Measurements from ENCODE around the gene AGPAT3.

AGPAT3 gene

DNA sequence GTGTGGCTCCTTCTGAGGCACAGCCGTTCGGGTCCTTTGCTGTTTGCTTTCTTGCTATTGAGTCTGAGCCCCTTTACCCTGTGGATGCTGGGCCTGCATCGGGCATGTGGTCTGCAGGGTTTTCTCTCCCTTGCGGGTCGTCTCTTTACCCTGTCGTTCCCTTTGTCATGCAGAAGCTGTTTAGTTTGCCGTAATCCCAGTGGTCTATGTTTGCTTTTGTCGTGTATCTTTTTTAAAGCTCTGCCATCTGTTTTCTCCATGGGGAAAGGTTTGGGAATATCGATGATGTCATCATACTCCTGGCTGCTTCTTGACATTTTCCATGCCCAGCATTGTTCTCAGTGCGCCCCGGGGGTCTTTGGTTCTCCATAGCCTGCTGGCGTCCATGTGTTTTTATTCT is 68.2 kb downstream of the AGPAT3 start:
- Histone ChIP-seq H2AFZ (ENCODE audit: low read length) (no peak overlapping the region), H3K36me3 (replicated peaks in 1 of 2; ENCODE audit: control insufficient read depth in 2 of 2, insufficient read depth in 2 of 2, low read length in 2 of 2) (peaks cover 0 to 5% of the 10 kb centered on the region in 2 donors), H3K79me1 (ENCODE audit: low read depth, low read length) (peaks cover 5% of the 10 kb centered on the region), H3K23ac (ENCODE audit: low read depth, low read length, poor library complexity) (no peak overlapping the region), H3K4ac (ENCODE audit: low read length) (no peak overlapping the region), H3K18ac (ENCODE audit: low read length) (no peak overlapping the region), H3K14ac (ENCODE audit: low read length) (no peak overlapping the region), H3K27ac (replicated peaks; ENCODE audit: low read length) (no peak overlapping the region), H2AK5ac (ENCODE audit: low read depth, low read length) (no peak overlapping the region), H2BK5ac (ENCODE audit: low read length) (no peak overlapping the region), H2BK120ac (ENCODE audit: low read depth, low read length) (no peak overlapping the region), H3K4me2 (ENCODE audit: insufficient read depth, low read length, poor library complexity, severe bottlenecking) (no peak overlapping the region), H3K9ac (ENCODE audit: low read depth, low read length, poor library complexity) (no peak overlapping the region), H3K4me3 (ENCODE audit: low read length in 2 of 2) (no peak overlapping the region), H2BK15ac (ENCODE audit: low read length) (no peak overlapping the region), H3K4me1 (ENCODE audit: control insufficient read depth in 2 of 2, insufficient read depth in 1 of 2, low read depth in 1 of 2, low read length in 2 of 2) (peaks cover 2 to 5% of the 10 kb centered on the region in 2 donors), H4K8ac (ENCODE audit: low read depth, low read length) (no peak overlapping the region), H3K27me3 (ENCODE audit: control insufficient read depth in 3 of 3, insufficient read depth in 3 of 3, low read depth in 1 of 3, low read length in 3 of 3) (no peaks in the 10 kb centered on the region), H4K91ac (ENCODE audit: low read depth, low read length, poor library complexity) (no peak overlapping the region), H3K9me3 (replicated peaks in 1 of 2; ENCODE audit: control insufficient read depth in 2 of 2, insufficient read depth in 1 of 2, low read depth in 1 of 2, low read length in 2 of 2) (peaks cover 0 to 1% of the 10 kb centered on the region in 2 donors), H2BK12ac (ENCODE audit: low read length) (no peak overlapping the region)
- no peak for DNase-seq (ENCODE audit: low spot score)
- WGBS, 2 donors (ENCODE audit: extremely low coverage in 2 of 2, insufficient read length in 2 of 2, insufficient replicate concordance in 1 of 2) = no CpG with 5 or more reads among the region's 12 CpGs

DNA sequence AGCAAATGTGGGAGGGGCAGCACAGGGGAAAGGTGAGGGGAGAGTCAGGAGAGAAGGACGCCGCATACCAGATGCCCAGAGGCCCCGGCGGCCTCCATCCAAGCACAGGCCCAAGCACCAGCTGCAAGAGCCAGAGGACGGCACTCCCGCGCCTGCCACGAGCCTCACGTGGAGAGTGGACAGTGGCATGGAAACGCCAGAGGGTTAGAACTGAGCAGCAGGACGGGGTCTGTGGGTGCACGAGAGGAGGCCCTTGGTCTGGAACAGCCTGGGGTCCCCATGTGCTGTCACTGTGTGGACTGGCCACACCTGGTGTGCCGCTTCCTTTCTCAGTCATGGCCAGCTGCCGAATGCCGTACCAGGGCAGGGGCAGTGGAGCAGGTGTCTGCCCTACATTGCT is 68.7 kb downstream of the AGPAT3 start:
- H3K27ac ChIP-seq (replicated peaks; ENCODE audit: low read length) = no peak overlapping the region
- no peak overlapping the region for H2AFZ ChIP-seq (ENCODE audit: low read length)
- H3K4me3 ChIP-seq (ENCODE audit: low read length in 2 of 2) = no peak overlapping the region
- H2BK120ac ChIP-seq (ENCODE audit: low read depth, low read length) = no peak overlapping the region
- peak overlapping the region; percentile 8 for H4K8ac ChIP-seq (ENCODE audit: low read depth, low read length)
- H3K27me3 ChIP-seq (ENCODE audit: control insufficient read depth in 3 of 3, insufficient read depth in 3 of 3, low read depth in 1 of 3, low read length in 3 of 3) = no peaks in the 10 kb centered on the region
- H3K9ac ChIP-seq (ENCODE audit: low read depth, low read length, poor library complexity) = no peak overlapping the region
- H3K18ac ChIP-seq (ENCODE audit: low read length) = peak overlapping the region; percentile 15
- no peak overlapping the region for H2BK5ac ChIP-seq (ENCODE audit: low read length)
- no peak overlapping the region for H2BK15ac ChIP-seq (ENCODE audit: low read length)
- H3K14ac ChIP-seq (ENCODE audit: low read length) = peak overlapping the region; percentile 85
- peaks cover 0 to 4% of the 10 kb centered on the region in 2 donors for H3K36me3 ChIP-seq (replicated peaks in 1 of 2; ENCODE audit: control insufficient read depth in 2 of 2, insufficient read depth in 2 of 2, low read length in 2 of 2)
- H3K4me1 ChIP-seq (ENCODE audit: control insufficient read depth in 2 of 2, insufficient read depth in 1 of 2, low read depth in 1 of 2, low read length in 2 of 2) = peaks cover 2 to 7% of the 10 kb centered on the region in 2 donors
- H3K4me2 ChIP-seq (ENCODE audit: insufficient read depth, low read length, poor library complexity, severe bottlenecking) = no peak overlapping the region
- peak overlapping the region; percentile 92 for H2AK5ac ChIP-seq (ENCODE audit: low read depth, low read length)
- no peak overlapping the region for H3K4ac ChIP-seq (ENCODE audit: low read length)
- H4K91ac ChIP-seq (ENCODE audit: low read depth, low read length, poor library complexity) = no peak overlapping the region
- peaks cover 0 to 1% of the 10 kb centered on the region in 2 donors for H3K9me3 ChIP-seq (replicated peaks in 1 of 2; ENCODE audit: control insufficient read depth in 2 of 2, insufficient read depth in 1 of 2, low read depth in 1 of 2, low read length in 2 of 2)
- peaks cover 5% of the 10 kb centered on the region for H3K79me1 ChIP-seq (ENCODE audit: low read depth, low read length)
- H2BK12ac ChIP-seq (ENCODE audit: low read length) = no peak overlapping the region
- no peak for DNase-seq (ENCODE audit: low spot score)
- peak overlapping the region; percentile 58 for H3K23ac ChIP-seq (ENCODE audit: low read depth, low read length, poor library complexity)
- WGBS, 2 donors (ENCODE audit: extremely low coverage in 2 of 2, insufficient read length in 2 of 2, insufficient replicate concordance in 1 of 2) = no CpG with 5 or more reads among the region's 15 CpGs

DNA sequence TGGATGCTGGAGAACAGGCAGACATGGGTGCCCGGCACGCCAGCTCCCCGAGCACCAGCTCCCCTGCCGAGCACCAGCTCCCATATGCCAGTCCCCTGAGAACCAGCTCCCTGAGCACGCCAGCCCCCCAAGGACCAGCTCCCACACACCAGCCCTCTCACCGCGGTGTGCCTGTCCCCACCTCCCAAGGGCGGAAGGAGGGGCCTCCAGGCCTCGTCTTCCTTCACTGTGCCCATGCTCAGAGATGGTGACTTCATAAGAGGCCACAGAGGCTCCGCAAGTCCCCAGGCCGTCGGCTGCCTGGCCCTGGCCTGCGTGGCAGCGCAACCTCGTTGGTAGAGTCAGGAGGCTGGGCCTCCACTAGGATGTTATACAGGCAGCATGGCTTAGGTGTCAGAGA is 69.1 kb downstream of the AGPAT3 start:
- H2BK15ac ChIP-seq (ENCODE audit: low read length) = no peak overlapping the region
- no peak for DNase-seq (ENCODE audit: low spot score)
- no peak overlapping the region for H2AFZ ChIP-seq (ENCODE audit: low read length)
- peak overlapping the region; percentile 58 for H3K23ac ChIP-seq (ENCODE audit: low read depth, low read length, poor library complexity)
- H2BK12ac ChIP-seq (ENCODE audit: low read length) = no peak overlapping the region
- H4K8ac ChIP-seq (ENCODE audit: low read depth, low read length) = peak overlapping the region; percentile 8
- no peak overlapping the region for H4K91ac ChIP-seq (ENCODE audit: low read depth, low read length, poor library complexity)
- no peak overlapping the region for H2BK120ac ChIP-seq (ENCODE audit: low read depth, low read length)
- H3K9me3 ChIP-seq (replicated peaks in 1 of 2; ENCODE audit: control insufficient read depth in 2 of 2, insufficient read depth in 1 of 2, low read depth in 1 of 2, low read length in 2 of 2) = peaks cover 0 to 1% of the 10 kb centered on the region in 2 donors
- peak overlapping the region; percentile 15 for H3K18ac ChIP-seq (ENCODE audit: low read length)
- peak overlapping the region; percentile 17 for H3K4ac ChIP-seq (ENCODE audit: low read length)
- H3K9ac ChIP-seq (ENCODE audit: low read depth, low read length, poor library complexity) = no peak overlapping the region
- WGBS, 2 donors (ENCODE audit: extremely low coverage in 2 of 2, insufficient read length in 2 of 2, insufficient replicate concordance in 1 of 2) = no CpG with 5 or more reads among the region's 15 CpGs
- peak overlapping the region; percentile 85 for H3K14ac ChIP-seq (ENCODE audit: low read length)
- peaks cover 0 to 3% of the 10 kb centered on the region in 2 donors for H3K36me3 ChIP-seq (replicated peaks in 1 of 2; ENCODE audit: control insufficient read depth in 2 of 2, insufficient read depth in 2 of 2, low read length in 2 of 2)
- no peak overlapping the region for H3K27ac ChIP-seq (replicated peaks; ENCODE audit: low read length)
- peaks cover 5 to 9% of the 10 kb centered on the region in 2 donors for H3K4me1 ChIP-seq (ENCODE audit: control insufficient read depth in 2 of 2, insufficient read depth in 1 of 2, low read depth in 1 of 2, low read length in 2 of 2)
- H3K79me1 ChIP-seq (ENCODE audit: low read depth, low read length) = peaks cover 5% of the 10 kb centered on the region
- H2AK5ac ChIP-seq (ENCODE audit: low read depth, low read length) = peak overlapping the region; percentile 92
- no peak overlapping the region for H2BK5ac ChIP-seq (ENCODE audit: low read length)
- H3K4me3 ChIP-seq (ENCODE audit: low read length in 2 of 2) = no peak overlapping the region
- no peak overlapping the region for H3K4me2 ChIP-seq (ENCODE audit: insufficient read depth, low read length, poor library complexity, severe bottlenecking)
- H3K27me3 ChIP-seq (ENCODE audit: control insufficient read depth in 3 of 3, insufficient read depth in 3 of 3, low read depth in 1 of 3, low read length in 3 of 3) = no peaks in the 10 kb centered on the region

DNA sequence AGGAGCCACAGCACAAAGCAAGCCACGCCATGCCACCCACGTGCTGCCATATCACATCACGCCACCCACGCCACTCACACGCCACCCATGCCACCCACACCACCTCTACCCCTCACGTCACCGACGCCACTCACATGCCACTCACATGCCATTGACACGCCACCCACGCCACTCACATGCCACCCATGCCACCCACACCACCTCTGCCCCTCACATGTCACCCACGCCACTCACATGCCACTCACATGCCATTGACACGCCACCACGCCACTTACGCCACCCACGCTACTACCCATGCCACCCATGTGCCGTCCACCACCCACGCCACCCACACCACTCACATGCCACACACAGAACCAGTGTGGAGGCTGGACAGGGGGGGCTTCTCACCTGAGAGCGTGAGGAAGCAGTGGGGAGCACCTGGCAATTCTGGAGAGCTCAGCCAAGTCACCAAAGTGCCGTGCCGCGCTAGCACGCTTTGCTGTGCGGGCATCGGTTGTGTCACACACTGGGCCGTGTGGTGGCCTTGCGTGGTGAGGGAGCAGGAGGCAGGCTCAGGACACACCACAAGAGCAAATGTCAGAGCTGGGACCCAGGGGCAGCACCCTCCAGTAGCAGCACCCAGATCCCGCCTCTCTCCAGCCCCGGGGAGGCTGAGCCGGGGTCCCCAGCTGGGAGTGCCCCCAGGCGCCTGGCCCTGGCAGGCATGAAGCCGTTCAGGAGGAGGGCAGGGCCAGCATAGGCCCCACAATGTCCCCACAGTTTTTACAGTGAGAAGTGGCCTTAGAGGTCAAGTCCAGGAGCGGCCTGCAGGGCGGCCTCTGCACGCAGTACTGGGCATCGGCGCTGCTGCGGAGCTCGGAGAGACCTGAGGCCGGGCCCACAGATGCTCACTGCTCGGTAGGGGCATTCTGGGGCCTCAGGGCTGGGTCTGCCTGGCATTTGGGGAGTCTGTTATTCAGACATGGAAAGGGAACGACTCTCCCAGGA is 70.0 kb downstream of the AGPAT3 start:
- Histone ChIP-seq H3K18ac (ENCODE audit: low read length) (peak overlapping the region; percentile 18), H2AK5ac (ENCODE audit: low read depth, low read length) (peak overlapping the region; percentile 64), H3K79me1 (ENCODE audit: low read depth, low read length) (peaks cover 3% of the 10 kb centered on the region), H3K4me1 (ENCODE audit: control insufficient read depth in 2 of 2, insufficient read depth in 1 of 2, low read depth in 1 of 2, low read length in 2 of 2) (peaks cover 4 to 5% of the 10 kb centered on the region in 2 donors), H2BK120ac (ENCODE audit: low read depth, low read length) (no peak overlapping the region), H3K4me2 (ENCODE audit: insufficient read depth, low read length, poor library complexity, severe bottlenecking) (no peak overlapping the region), H4K91ac (ENCODE audit: low read depth, low read length, poor library complexity) (peak overlapping the region; percentile 74), H2BK5ac (ENCODE audit: low read length) (no peak overlapping the region), H4K8ac (ENCODE audit: low read depth, low read length) (no peak overlapping the region), H2BK15ac (ENCODE audit: low read length) (no peak overlapping the region), H3K4ac (ENCODE audit: low read length) (peak overlapping the region; percentile 28), H3K9me3 (replicated peaks in 1 of 2; ENCODE audit: control insufficient read depth in 2 of 2, insufficient read depth in 1 of 2, low read depth in 1 of 2, low read length in 2 of 2) (peaks cover 0 to 1% of the 10 kb centered on the region in 2 donors), H3K23ac (ENCODE audit: low read depth, low read length, poor library complexity) (peak overlapping the region; percentile 81), H3K4me3 (ENCODE audit: low read length in 2 of 2) (peak overlapping the region in 1 of 2 donors; percentile 49), H3K14ac (ENCODE audit: low read length) (peak overlapping the region; percentile 91), H3K36me3 (replicated peaks in 1 of 2; ENCODE audit: control insufficient read depth in 2 of 2, insufficient read depth in 2 of 2, low read length in 2 of 2) (peaks cover 0 to 3% of the 10 kb centered on the region in 2 donors), H2AFZ (ENCODE audit: low read length) (no peak overlapping the region), H2BK12ac (ENCODE audit: low read length) (no peak overlapping the region), H3K9ac (ENCODE audit: low read depth, low read length, poor library complexity) (peak overlapping the region; percentile 55), H3K27ac (replicated peaks; ENCODE audit: low read length) (no peak overlapping the region), H3K27me3 (ENCODE audit: control insufficient read depth in 3 of 3, insufficient read depth in 3 of 3, low read depth in 1 of 3, low read length in 3 of 3) (no peaks in the 10 kb centered on the region)
- DNase-seq (ENCODE audit: low spot score) = no peak
- WGBS, 2 donors (ENCODE audit: extremely low coverage in 2 of 2, insufficient read length in 2 of 2, insufficient replicate concordance in 1 of 2) = 100% methylated on average over 3 of the region's 41 CpGs; no CpG with 5 or more reads in 1 of the 2 donors

All from neuronal stem cell (in vitro differentiated cells).